Transverse colon (tissue), 4 donors: ENCODE data around the gene GAA. TPM values are rescaled to one million over a fixed set of nuclear protein-coding genes. Genes with fewer than 3 reads are reported as not detected.

Source experiments
- DNase-seq: peaks from one replicate; pipeline ENCODE4 v3.0.0-alpha.2; 2019
- H3K27ac ChIP-seq, 4 donors: fragments of 200-600 bp; sonication (generic); 2 replicates each; pipeline ENCODE4 v1.5.1; 2016 to 2018; ENCODE audit warnings: inconsistent platforms in 4 of 4
- H3K27me3 ChIP-seq: fragments of 200-600 bp; sonication (generic); 2 replicates; pipeline ENCODE4 v1.5.1; 2017; ENCODE audit warnings: inconsistent platforms
- H3K36me3 ChIP-seq, 4 donors: fragments of 200-600 bp; sonication (generic); 2 replicates each; pipeline ENCODE4 v1.5.1; 2017 to 2019; ENCODE audit warnings: inconsistent platforms in 4 of 4
- H3K4me1 ChIP-seq, 4 donors: fragments of 200-600 bp; sonication (generic); 2 replicates each; pipeline ENCODE4 v1.5.1; 2017 to 2020; ENCODE audit warnings: inconsistent platforms in 4 of 4
- H3K4me3 ChIP-seq, 4 donors: fragments of 200-600 bp; sonication (generic); 1 replicate in 1 of 4; 2 replicates in 3 of 4; pipeline versions ENCODE4 v1.5.1 to v1.6.1; 2017 to 2019; ENCODE audit warnings: inconsistent platforms in 4 of 4
- H3K9me3 ChIP-seq, 2 donors: fragments of 200-600 bp; sonication (generic); 2 replicates each; pipeline ENCODE4 v1.5.1; 2017 to 2019; ENCODE audit warnings: inconsistent platforms in 2 of 2
- CTCF ChIP-seq, 5 experiments: fragments of 200-600 bp in 3 of 5; fragments of 450-650 bp in 2 of 5; sonication (generic) in 3 of 5; IDR thresholded peaks; 1 replicate in 2 of 5; 2 replicates in 3 of 5; pipeline ENCODE4 v1.5.1; 2016 to 2017; ENCODE audit warnings: antibody characterized with exemption in 5 of 5, inconsistent platforms in 3 of 5, mild to moderate bottlenecking in 2 of 5, moderate library complexity in 1 of 5
- EP300 ChIP-seq: sonication (generic); formaldehyde crosslinking; IDR thresholded peaks from one replicate; pipeline ENCODE4 v1.6.1; 2017; ENCODE audit warnings: antibody characterized with exemption, low read depth
- POLR2A ChIP-seq: fragments of 450-650 bp; IDR thresholded peaks from one replicate; pipeline ENCODE4 v1.6.1; 2016; ENCODE audit warnings: antibody characterized with exemption, mild to moderate bottlenecking, moderate library complexity
- POLR2AphosphoS5 ChIP-seq, 3 donors: sonication (generic); formaldehyde crosslinking; IDR thresholded peaks; one replicate each; pipeline ENCODE4 v1.6.1; 2016; ENCODE audit warnings: antibody characterized with exemption in 3 of 3
- WGBS, 2 donors: methylation state at CpG; one replicate each; pipeline ENCODE4 v1.1.5; 2018; ENCODE audit warnings: low coverage in 1 of 2; 5-methylcytosine and 5-hydroxymethylcytosine counted together
- in situ Hi-C, 4 donors: fragments of 200-750 bp; cut with MboI; loops; one replicate each; pipeline versions ENCODE4 v1.15.0 to v1.15.1; 2017; ENCODE audit warnings: low sequenced_read_pairs in 3 of 4, low pct_ligation_motif_present in 1 of 4, low pct_unique_long_range_greater_than_20kb in 1 of 4
- intact Hi-C: fragments of 100-400 bp; cut with DNase I; formaldehyde crosslinking; loops from one replicate; pipeline ENCODE4 v1.15.1; 2023; ENCODE audit warnings: low total_unique reads
- total RNA-seq, 4 donors: library from RNA; depleted of rRNA; stranded (reverse); fragments of >200 nt; gene quantifications; one replicate each; pipeline ENCODE4 v1.1.0, GENCODE V29; 2016

The GAA gene
- total RNA-seq, 4 donors from 2014 or later = 54.6 to 96.5 (median 81.4) TPM

GRCh38 chr17:80064696-80065095, 36.7 kb upstream of the GAA start:
- Histone ChIP-seq H3K4me3 (no peak overlapping the region), H3K4me1 (peaks cover 0 to 21% (median 14%) of the 10 kb centered on the region in 4 donors), H3K36me3 (no peaks in the 10 kb centered on the region), H3K27ac (peak overlapping the region; percentile 48 to 71 (median 51)), H3K27me3 (no peaks in the 10 kb centered on the region), H3K9me3 (no peaks in the 10 kb centered on the region)
- in situ Hi-C loops = no loop called here
- TF ChIP-seq POLR2AphosphoS5 (IDR thresholded peaks at IDR 0.05) (no peak), POLR2A (no peak), CTCF (IDR thresholded peaks at IDR 0.05) (no peak), EP300 (no peak)
- DNase-seq = no peak
- intact Hi-C loops = no loop called here
- WGBS, 2 donors = 79 to 95% methylated on average over 4 to 8 of the region's 8 CpGs

GRCh38 chr17:80065478-80066170, 35.8 kb upstream of the GAA start:
- Histone ChIP-seq H3K9me3 (no peaks in the 10 kb centered on the region), H3K36me3 (no peaks in the 10 kb centered on the region), H3K27me3 (no peaks in the 10 kb centered on the region), H3K27ac (no peak overlapping the region), H3K4me3 (no peak overlapping the region), H3K4me1 (peaks cover 0 to 24% (median 14%) of the 10 kb centered on the region in 4 donors)
- DNase-seq = no peak
- TF ChIP-seq POLR2AphosphoS5 (IDR thresholded peaks at IDR 0.05) = no peak
- TF ChIP-seq POLR2A = no peak
- no peak for TF ChIP-seq EP300
- no peak for TF ChIP-seq CTCF (IDR thresholded peaks at IDR 0.05)
- intact Hi-C loops (no loop called here), in situ Hi-C loops (no loop called here)
- 89 to 100% methylated on average over 3 to 32 of the region's 32 CpGs for WGBS, 2 donors

GRCh38 chr17:80067393-80067986, 33.9 kb upstream of the GAA start:
- peak overlapping the region in 1 of 4 donors; percentile 67 for H3K27ac ChIP-seq

More at GRCh38 chr17:80067393-80067986, 33.9 kb upstream of the GAA start:
- WGBS, 2 donors = 91% methylated on average over 11 to 31 of the region's 31 CpGs
- no peaks in the 10 kb centered on the region for H3K9me3 ChIP-seq
- intact Hi-C loops = no loop called here
- TF ChIP-seq POLR2A (no peak), CTCF (IDR thresholded peaks at IDR 0.05) (no peak)
- peaks cover 0 to 24% (median 14%) of the 10 kb centered on the region in 4 donors for H3K4me1 ChIP-seq
- in situ Hi-C loops = no loop called here
- H3K36me3 ChIP-seq = no peaks in the 10 kb centered on the region
- no peaks in the 10 kb centered on the region for H3K27me3 ChIP-seq
- H3K4me3 ChIP-seq = no peak overlapping the region
- no peak for DNase-seq
